Fibroblast of lung (primary cell): ENCODE results near the gene HDAC4. TPM values are rescaled to one million over a fixed set of nuclear protein-coding genes. Genes with fewer than 3 reads are reported as not detected.

Experiments
- DNase-seq, 2 donors: peaks; one replicate each; pipeline versions ENCODE4 v3.0.0 to v3.0.0-alpha.2; 2010; ENCODE audit warnings: low read depth in 2 of 2
- H2AFZ ChIP-seq: 2 replicates; pipeline ENCODE4 v1.5.1; 2012; ENCODE audit warnings: low read length, control low read depth, inconsistent platforms
- H3K27ac ChIP-seq: 2 replicates; pipeline ENCODE4 v1.5.1; 2011; ENCODE audit warnings: low read length, control low read depth; ENCODE audit not compliant: insufficient read depth
- H3K27me3 ChIP-seq: 2 replicates; pipeline ENCODE4 v1.5.1; 2011; ENCODE audit warnings: mild to moderate bottlenecking, low read length; ENCODE audit not compliant: control insufficient read depth, insufficient read depth
- H3K36me3 ChIP-seq: 2 replicates; pipeline ENCODE4 v1.5.1; 2011; ENCODE audit warnings: low read length; ENCODE audit not compliant: control insufficient read depth, insufficient read depth
- H3K4me1 ChIP-seq: 2 replicates; pipeline ENCODE4 v1.5.1; 2011; ENCODE audit warnings: low read length; ENCODE audit not compliant: control insufficient read depth, insufficient read depth; ENCODE audit errors: extremely low read depth
- H3K4me2 ChIP-seq: 2 replicates; pipeline ENCODE4 v1.5.1; 2011; ENCODE audit warnings: low read length, control low read depth; ENCODE audit not compliant: insufficient read depth; ENCODE audit errors: extremely low read depth
- H3K4me3 ChIP-seq, 4 experiments: fragments of 200-600 bp in 1 of 4; sonication (generic) in 1 of 4; replicated peaks in 1 of 4; 2 replicates each; pipeline ENCODE4 v1.5.1; 2011 to 2016; ENCODE audit warnings: low read length in 4 of 4, low read depth in 3 of 4, mild to moderate bottlenecking in 3 of 4, control low read depth in 2 of 4, inconsistent platforms in 1 of 4, mixed read lengths in 1 of 4; ENCODE audit not compliant: insufficient read depth in 1 of 4; ENCODE audit errors: control extremely low read depth in 1 of 4
- H3K79me2 ChIP-seq: 2 replicates; pipeline ENCODE4 v1.5.1; 2012; ENCODE audit warnings: mild to moderate bottlenecking, low read length, inconsistent platforms; ENCODE audit not compliant: control insufficient read depth, insufficient read depth
- H3K9ac ChIP-seq: 2 replicates; pipeline ENCODE4 v1.5.1; 2011; ENCODE audit warnings: mild to moderate bottlenecking, low read length, control low read depth; ENCODE audit not compliant: insufficient read depth
- H3K9me3 ChIP-seq: 2 replicates; pipeline ENCODE4 v1.5.1; 2012; ENCODE audit warnings: low read depth, low read length; ENCODE audit not compliant: control insufficient read depth, insufficient read depth
- H4K20me1 ChIP-seq: 2 replicates; pipeline ENCODE4 v1.5.1; 2011; ENCODE audit warnings: low read length; ENCODE audit not compliant: control insufficient read depth, insufficient read depth; ENCODE audit errors: extremely low read depth
- CTCF ChIP-seq, 2 donors: IDR thresholded peaks in 1 of 2; conservative IDR thresholded peaks in 1 of 2; 1 replicate in 1 of 2; 2 replicates in 1 of 2; pipeline ENCODE4 v1.5.1; 2011 to 2012; ENCODE audit warnings: low read length in 2 of 2, control low read depth in 1 of 2, inconsistent platforms in 1 of 2, low read depth in 1 of 2, mild to moderate bottlenecking in 1 of 2
- EZH2 ChIP-seq: IDR thresholded peaks from 2 replicates; pipeline ENCODE4 v1.5.1; 2012; ENCODE audit warnings: low read length, control low read depth, mild to moderate bottlenecking; ENCODE audit errors: missing control alignments
- polyA plus RNA-seq, 2 donors: library from polyadenylated mRNA; depleted of rRNA in 1 of 2; stranded (reverse) in 1 of 2; unstranded in 1 of 2; fragments of >200 nt; gene quantifications; 2 replicates each; pipeline ENCODE4 v1.2.1, GENCODE V29; 2011 to 2012; ENCODE audit warnings: missing spikeins in 1 of 2
- total RNA-seq: library from RNA; depleted of rRNA; stranded (reverse); fragments of >200 nt; gene quantifications from 2 replicates; pipeline ENCODE4 v1.2.1, GENCODE V29; 2014

The HDAC4 gene
- total and polyA plus RNA-seq, 2 donors (not counting 1 experiment from before 2014, with no cell fraction given) = 7.4 to 19.8 TPM

DNA sequence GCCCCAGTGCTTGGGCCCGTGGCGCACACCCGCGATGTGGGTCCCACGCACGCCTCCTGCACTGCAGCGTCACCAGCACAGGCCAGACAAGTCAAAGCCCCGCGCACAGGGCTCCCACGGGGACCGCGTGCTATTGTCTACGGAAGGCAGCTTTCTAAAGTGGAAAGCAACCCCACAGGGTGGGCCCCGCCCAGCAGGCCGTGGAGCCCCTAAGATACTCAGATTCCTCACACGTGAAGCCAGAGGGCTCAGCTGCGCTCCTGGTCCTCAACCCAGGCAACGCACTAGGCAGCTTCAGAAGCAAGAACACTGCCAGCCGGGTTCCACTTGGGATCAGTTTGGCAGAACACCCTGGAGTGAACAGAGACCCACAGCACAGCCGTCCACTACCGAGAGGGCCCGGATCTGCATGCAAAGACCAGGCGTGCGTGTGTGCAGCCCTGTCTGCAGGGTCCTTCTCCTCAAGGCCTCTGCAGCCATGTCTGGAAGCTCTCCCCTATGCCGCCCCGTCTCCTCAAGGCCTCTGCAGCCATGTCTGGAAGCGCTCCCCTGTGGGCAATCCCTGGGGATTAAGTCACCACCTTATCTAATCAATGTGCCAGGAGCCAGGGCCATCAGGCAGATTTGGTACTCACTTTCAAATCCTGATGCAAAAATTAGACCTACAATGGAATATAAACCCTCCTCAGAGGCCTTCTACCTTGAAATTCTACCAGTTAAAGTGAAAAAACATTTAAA, 231.3 kb downstream of the HDAC4 start:
- H3K4me3 ChIP-seq = no peak overlapping the region
- no peaks in the 10 kb centered on the region for H3K4me1 ChIP-seq
- no peaks in the 10 kb centered on the region for H4K20me1 ChIP-seq
- no peaks in the 10 kb centered on the region for H3K36me3 ChIP-seq
- no peaks in the 10 kb centered on the region for H3K79me2 ChIP-seq
- H3K27ac ChIP-seq = no peak overlapping the region
- TF ChIP-seq EZH2 (no peak), CTCF (conservative IDR thresholded peaks at IDR 0.05 in 1 of 2, IDR thresholded peaks at IDR 0.05 in 1 of 2; ENCODE audit: low read depth in 1 of 2, low read length in 2 of 2) (no peak)
- H3K9ac ChIP-seq = no peak overlapping the region
- DNase-seq = no peak
- no peaks in the 10 kb centered on the region for H3K27me3 ChIP-seq
- no peak overlapping the region for H3K4me2 ChIP-seq
- no peaks in the 10 kb centered on the region for H3K9me3 ChIP-seq
- H2AFZ ChIP-seq = no peak overlapping the region

GRCh38 chr2:239168575-239168974, 232.2 kb downstream of the HDAC4 start:
- Histone ChIP-seq H4K20me1 (no peaks in the 10 kb centered on the region), H3K36me3 (no peaks in the 10 kb centered on the region), H3K4me3 (no peak overlapping the region), H3K27me3 (no peaks in the 10 kb centered on the region), H3K9me3 (no peaks in the 10 kb centered on the region), H2AFZ (no peak overlapping the region), H3K4me2 (no peak overlapping the region), H3K27ac (no peak overlapping the region), H3K79me2 (no peaks in the 10 kb centered on the region), H3K9ac (no peak overlapping the region), H3K4me1 (no peaks in the 10 kb centered on the region)
- no peak for DNase-seq
- TF ChIP-seq EZH2 (no peak), CTCF (conservative IDR thresholded peaks at IDR 0.05 in 1 of 2, IDR thresholded peaks at IDR 0.05 in 1 of 2; ENCODE audit: low read depth in 1 of 2, low read length in 2 of 2) (no peak)

DNA sequence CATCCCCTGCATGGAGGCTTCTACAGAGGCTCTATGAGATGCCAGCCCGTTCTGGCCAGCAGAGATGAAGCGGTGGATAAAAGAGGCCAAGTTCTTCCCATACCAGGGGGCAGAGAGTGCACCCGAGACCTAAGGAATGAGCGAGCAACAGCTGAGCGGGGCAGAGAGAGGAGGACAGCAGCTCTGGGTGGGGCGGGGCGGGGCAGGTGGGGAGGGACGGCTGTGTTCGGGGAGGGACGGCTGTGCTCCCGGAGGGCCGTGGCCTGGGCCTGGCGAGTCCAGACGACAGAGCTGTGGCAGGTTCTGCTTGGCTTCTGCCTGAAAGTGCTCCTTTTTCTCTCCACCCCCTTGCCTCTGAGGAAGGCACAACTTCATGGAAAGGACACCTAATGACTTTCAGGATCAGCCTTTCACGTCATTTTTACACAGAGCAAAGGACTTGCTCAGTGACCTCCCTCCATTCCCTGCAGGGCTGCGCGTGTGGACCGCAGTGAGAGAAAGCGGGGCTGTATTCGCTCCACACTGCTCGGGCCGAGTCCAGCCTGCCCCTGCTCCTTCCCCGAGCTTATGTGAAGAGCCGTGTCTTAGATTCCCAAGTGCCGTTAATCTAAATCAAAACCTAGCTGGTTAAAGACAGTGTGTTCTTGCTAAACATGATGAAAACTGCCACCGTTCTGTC, 232.9 kb downstream of the HDAC4 start:
- Histone ChIP-seq H3K9me3 (no peaks in the 10 kb centered on the region), H3K27me3 (no peaks in the 10 kb centered on the region), H3K27ac (no peak overlapping the region), H3K4me2 (no peak overlapping the region), H3K36me3 (no peaks in the 10 kb centered on the region), H3K4me1 (no peaks in the 10 kb centered on the region), H3K4me3 (no peak overlapping the region), H3K79me2 (no peaks in the 10 kb centered on the region), H2AFZ (no peak overlapping the region), H3K9ac (no peak overlapping the region), H4K20me1 (no peaks in the 10 kb centered on the region)
- no peak for TF ChIP-seq CTCF (conservative IDR thresholded peaks at IDR 0.05 in 1 of 2, IDR thresholded peaks at IDR 0.05 in 1 of 2; ENCODE audit: low read depth in 1 of 2, low read length in 2 of 2)
- no peak for TF ChIP-seq EZH2
- DNase-seq = no peak
